HG03103 (cell line): ENCODE data around the gene SLC25A25.
A peak's percentile ranks its signal among the peaks of the same experiment; 100 is the strongest.
"Not testable (repeated sequence)": the region's sequence is repeated elsewhere in the genome, so short reads cannot be mapped to it uniquely, and the experiment has no call there.

Experiments
- ATAC-seq: cut with Tn5 transposase; IDR thresholded peaks from one replicate; pipeline ENCODE4 v1.9.1; 2021; ENCODE audit warnings: low read depth; ENCODE audit not compliant: unreplicated experiment

Gene SLC25A25

DNA sequence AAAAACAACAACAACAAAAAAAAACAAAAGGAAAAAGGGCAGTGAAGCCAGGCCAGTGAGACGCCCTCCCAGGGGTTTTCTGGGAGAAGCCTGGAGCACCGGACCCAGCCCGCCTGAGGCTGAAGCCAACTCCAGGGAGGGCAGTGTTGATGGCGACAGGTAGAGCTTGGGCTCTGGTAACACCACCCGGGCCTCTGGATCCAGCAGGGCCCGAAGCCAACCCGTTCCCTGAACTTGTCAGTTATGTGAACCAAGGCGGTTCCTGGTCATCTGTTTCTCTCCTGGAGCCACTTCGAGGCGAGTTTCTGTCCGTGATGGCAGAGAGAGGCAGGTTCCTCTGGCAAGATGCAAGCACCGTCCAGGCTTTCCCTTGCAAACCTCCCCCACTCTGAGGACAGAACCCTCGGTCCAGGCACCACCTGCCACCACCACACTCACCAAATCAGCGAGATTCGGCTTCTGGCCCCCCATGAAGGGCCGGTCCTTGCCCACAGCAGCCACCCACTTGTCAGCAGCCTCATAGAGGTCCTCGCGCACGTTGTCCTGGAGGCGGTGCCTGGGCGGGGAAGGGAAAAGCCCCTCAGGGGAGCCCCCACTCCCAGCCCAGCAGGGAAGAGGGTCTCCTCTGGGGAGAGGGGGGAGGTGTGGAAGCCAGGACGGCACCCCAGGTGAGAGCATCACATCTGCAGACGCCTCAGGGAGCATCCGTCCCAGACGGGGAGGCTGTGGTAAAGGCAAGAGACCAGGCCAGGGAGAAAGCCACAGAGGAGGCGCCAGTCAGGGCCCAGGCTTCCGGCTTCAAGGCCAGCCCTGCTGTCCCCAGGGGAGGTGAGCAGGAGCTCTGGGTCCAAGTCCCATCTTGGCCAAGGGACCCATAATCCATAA, 54.1 kb downstream of the SLC25A25 start:
- no peak for ATAC-seq

DNA sequence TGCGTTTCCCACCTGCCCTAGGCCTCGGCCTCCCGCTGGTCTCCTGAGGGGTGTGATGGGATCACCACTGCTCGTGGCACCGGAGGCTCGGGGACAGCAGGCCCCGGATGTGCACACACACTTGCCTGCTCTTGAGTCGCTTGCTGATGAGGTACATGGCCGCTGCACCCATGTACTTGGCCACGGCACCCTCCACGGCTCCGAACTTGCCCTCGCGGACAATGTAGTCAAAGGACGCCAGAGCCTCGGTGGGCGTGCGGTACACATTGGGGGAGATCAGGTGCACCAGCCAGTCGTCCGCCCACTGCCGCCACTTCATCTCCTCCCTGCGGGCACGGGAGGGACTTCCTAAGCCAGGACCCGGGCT, 54.8 kb downstream of the SLC25A25 start:
- no peak for ATAC-seq

DNA sequence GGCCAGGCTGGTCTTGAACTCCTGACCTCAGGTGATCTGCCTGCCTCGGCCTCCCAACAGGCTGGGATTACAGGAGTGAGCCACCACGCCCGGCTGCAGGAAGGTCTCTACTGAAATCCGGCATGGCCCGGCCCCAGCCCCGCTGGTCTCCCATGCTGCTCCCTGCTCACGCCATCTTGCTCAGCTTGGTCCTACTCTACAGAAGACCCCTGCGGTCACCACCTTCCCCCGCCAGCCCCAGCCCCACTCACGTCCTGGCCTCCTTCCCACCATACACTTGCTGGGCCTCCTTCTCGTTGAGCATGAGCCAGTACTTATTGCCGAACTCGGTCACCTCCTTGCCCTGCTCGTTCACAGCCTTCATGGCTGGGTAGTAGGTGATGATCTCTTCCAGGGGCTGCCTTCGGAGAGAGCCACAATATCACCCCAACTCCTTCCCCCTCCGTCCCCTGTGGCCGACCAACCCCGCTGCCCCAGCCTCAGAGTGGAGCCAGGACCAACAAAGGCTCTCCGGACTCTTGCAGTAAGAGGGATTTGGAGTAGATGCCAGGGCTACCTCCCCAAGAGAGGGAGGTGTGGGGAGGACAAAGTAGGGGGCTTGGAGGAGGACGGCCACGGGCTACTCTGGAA, 55.5 kb downstream of the SLC25A25 start:
- no peak for ATAC-seq

DNA sequence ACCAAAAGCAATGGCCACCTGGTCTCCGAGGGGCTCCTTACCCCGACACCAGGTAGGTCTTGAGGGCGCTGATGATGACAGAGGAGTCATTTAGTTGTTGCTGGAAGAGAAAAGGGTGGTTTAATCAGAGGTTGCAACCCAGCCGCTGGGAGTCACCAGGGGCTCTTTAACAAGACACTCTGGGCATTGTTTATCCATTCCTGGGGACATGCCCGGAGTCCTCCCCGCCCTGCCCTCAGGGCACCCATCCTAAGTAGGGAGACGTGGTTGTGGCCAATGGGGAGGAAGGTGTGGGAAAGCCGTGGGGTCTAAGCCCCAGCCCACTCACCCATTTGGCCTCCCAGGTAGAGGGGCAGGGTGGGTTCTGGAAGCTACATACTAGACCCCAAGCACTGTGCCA, 56.4 kb downstream of the SLC25A25 start:
- ATAC-seq: no peak

DNA sequence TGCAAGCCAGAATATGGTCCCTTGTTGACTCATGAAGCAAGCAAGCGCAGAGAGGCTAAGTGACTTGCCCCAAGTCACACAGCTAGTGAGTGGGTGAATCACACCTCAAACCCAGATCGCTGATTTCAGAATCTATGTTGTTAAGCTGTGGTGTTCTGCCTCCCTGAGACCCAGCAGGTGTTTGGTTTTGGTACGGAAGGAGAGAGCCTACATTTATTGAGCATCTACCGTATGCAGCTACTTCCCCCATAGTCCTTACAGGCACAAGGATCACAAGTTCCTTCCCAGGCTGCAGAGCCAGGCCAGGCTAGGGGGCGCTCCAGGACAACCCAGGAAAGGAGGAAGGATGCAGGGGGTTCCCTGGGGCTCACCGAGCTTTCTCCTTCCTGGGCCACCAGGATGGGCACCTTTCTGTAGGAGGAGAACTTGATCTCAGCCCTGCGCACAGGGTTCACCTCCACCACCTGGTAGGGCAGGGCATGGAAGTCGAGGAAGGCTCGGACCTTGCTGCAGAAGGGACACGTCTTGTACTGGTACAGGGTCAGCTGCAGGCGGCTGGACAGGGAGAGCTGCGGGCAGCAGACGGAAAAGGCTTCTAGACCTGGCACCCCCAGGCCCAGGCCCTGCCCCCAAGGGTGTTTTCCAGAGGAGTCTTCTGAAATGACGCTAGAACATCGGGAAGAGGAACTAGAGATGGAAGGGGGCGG, 57.0 kb downstream of the SLC25A25 start:
- no peak for ATAC-seq

DNA sequence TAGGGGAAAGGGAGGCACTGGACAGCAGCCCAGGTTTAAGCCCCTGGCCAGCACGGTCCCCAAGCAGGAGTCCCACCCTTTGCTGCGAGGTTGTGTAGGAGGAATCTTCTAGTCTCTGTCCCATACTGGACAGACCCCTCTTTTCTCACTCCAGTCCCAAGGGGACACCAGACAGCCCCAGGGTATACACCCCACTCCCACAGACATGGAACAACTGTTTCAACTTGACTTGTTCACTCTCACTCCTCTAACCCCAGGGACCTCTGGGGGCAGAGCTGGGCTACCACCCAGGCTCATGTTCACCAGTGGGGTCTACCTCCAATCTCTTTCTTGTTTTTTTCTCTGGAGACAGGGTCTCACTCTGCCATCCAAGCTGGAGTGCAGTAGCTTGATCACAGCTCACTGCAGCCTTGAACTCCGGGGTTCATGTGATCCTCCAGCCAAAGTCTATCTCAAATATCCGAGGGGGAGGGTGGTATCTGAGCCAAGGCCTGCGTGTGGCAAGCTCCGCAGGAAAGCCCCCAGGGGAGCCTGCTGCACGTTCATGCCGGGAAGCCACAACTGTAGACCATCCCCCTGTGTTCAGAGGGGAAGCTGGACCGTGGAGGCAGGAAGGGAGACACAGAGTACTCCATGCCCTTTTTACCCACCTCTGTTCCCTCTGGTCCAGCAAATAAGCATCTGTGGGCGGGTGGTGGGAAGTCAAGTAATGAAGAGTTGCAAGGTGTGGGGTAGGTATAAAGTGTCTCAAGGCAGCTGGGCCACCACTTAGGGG, 57.7 kb downstream of the SLC25A25 start:
- no peak for ATAC-seq

DNA sequence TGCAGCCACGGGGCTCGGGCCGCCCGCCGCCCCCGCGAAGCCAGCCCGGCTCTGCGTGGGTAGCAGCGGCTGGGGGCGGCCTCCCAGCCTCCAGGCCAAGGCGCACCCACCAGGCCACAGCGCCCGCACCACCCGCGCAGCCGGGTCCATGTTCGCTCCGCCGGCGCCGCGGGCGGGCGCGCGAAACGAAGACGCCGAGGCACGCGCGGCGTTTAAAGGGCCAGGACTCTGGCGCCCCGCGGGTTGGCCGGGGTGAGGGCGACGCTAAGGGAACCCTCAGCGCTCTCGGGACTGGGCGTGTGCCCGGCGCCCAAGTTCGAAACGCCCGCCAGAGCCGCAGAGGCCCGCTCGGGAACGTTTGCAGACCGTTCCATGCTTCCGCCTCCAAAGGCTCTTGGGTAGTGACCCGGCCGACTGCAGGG, 59.5 kb downstream of the SLC25A25 start, which contains the start of gene PTGES2:
Gene PTGES2 (minus strand): TSS at position 162 of the 422 bp plus-strand sequence. CDS start 12 bp downstream, at position 150.
- ATAC-seq: peak; percentile 40

DNA sequence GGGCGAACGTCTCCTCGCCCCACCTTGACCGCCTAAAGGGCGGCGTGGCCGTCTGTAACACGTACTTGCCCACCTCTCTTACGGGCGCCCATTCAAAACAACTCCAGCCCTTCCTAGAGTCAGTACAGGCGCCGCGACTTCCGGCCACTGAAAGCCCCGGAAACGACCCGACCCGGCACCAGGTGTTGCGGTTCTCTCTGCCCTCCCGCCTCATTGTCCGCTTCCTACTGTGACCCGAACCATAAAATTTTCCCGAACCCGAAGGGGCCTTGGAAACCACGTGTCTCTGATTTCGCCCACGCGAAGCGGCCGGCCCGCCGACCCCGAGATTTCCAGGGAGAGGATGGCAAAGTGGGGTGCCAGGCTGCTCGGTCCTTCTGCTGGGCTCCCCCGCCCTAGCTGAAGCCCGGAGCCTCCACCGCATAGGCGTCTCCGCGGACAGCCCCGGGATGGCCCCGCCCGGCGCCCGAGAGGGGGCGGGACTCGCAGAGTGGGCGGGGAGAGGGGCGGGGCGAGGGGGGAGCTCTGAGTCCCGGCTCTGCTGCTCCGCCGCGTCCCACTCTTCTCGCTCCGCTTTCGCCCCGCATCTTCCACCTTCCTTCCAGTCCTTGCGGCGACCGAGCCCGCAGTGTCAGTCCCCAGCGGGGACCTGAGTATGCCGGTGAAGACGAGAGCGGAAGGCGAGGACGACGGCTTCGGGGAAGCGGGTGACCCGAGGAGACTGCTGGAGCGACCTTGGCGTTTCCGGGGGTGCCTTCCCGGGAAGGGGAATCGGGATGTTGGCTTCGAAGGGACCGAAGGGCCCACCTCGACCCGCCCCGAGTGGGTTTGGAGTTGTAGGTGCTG, 60.2 kb downstream of the SLC25A25 start:
- ATAC-seq: peak; percentile 58

DNA sequence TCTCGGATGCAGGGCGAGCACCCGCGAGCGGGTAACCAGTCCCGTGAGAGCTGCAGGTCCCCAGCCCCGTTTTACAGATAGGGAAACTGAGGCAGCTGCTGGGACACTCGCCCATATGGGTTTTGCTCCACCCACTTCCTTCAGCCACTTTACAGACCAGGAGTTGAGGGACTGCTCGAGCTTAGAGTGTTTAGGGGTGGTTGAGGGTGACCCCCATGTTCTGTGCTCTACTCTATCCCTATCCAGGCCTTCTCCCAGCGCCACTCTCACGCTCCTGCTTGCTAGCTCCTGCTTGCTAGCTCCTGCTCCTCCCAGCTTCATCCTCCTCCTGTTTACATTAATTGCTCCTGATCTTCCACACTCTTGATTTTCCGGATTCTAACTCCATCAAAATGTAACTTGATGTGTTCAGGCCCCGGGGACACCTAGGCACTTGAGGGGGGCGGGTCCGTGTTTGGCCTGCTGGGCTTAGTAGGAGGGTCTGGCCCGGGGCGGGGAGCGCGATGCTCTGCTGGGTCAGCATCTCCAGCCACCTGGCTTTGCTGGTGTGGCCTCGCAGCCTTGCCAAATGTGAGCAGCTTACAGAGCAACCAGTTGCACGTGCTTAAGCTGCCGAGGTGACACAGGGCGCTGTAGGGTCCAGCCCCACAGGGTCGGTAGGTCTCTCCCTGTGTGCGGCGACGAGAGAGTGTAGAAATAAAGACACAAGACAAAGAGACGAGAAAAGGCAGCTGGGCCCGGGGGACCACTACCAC, 61.0 kb downstream of the SLC25A25 start:
- no peak for ATAC-seq

DNA sequence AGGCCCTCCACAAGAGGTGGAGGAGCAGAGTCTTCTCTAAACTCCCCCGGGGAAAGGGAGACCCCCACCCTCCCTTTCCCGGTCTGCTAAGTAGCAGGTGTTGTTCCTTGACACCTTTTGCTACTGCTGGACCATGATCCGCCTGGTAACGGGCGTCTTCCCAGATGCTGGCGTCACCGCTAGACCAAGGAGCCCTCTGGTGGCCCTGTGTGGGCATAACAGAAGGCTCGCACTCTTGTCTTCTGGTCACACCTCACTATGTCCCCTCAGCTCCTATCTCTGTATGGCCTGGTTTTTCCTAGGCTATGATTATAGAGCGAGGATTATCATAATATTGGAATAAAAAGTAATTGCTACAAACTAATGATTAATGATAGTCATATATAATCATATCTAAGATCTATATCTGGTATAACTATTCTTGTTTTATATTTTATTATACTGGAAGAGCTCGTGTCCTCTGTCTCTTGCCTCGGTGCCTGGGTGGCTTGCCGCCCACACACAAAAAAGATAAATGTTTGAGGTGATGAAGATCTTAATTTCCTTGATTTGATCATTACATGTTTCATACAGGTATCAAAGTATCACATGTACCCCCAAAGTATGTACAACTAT, 62.1 kb downstream of the SLC25A25 start:
- not testable (repeated sequence) for ATAC-seq

DNA sequence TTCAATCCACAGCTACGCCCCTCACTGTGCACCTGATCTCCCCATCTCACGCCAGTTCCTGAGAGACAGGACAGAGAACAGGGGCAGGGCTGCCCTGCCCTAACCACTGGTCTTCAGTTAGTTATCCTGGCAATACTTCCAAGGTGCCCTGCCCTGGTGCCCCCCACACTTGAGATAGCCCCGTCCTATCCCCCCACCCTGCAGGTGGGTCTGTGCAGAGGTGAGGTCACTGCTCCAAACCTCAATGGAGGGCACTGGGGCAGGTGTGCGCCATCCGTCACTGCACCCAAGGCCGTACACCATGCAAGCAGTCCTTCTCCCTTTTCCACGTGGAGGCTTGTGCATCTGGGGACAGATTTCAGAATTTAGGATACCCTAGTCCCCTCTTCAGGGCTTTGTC, 62.6 kb downstream of the SLC25A25 start:
- ATAC-seq: not testable (repeated sequence)

DNA sequence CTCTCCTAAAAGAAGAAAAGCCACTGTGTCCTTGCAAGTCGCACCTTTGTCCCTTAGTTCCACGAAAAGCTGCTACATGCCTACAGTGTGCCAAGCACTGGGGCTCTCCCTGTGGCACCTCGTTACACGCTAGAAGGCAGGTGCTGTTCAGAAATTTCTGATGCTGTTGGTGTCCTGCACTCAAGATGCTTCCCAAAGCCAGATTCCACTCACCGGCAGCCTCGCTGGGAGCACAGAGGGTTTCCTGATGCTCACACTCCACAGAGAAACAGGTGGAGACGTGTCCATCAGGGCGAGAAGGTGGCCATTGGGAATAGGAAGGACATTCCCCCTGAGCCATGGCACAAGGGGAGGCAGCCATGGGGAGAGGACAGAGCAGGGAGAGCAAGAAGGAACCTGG, 63.3 kb downstream of the SLC25A25 start:
- ATAC-seq: not testable (repeated sequence)

DNA sequence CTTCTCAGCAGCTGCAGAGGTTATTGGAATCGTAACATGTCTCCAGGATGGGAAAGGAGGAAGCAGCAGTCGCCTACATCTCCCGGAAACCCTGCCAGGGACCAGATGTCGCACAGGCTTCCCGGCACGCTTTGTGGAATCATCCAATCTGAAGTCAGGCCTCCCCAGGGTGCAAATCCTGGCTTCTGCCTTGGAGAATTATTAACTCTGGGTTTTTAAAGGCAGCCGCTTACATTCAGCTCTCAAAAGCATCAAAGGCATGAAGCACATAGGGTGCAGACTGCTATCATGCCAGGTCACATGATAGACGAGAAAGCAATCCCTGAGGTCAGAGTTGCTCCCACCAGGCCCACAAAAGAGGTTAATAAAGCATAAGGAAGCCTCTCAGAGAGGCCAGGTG, 64.1 kb downstream of the SLC25A25 start:
- ATAC-seq: not testable (repeated sequence)

DNA sequence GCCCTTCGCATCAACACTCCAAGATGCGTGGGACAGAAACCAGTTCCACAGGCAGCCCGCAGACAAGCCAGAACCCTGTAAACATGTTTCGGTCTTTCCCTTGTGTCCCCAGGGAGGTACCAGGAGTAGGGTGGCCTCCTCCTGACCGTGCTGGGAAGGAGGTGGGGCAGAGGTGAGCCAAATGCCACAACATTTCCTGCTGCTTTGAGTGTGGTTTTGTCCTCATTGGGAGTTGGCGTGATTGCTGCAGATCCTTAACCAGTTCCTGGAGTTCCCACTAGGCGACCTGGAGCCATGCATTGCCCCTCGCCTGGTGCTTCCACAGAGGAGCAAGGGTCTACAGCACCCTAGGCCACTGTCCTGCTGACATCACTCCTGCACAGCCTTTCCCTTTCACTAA, 67.5 kb downstream of the SLC25A25 start:
- ATAC-seq: not testable (repeated sequence)

DNA sequence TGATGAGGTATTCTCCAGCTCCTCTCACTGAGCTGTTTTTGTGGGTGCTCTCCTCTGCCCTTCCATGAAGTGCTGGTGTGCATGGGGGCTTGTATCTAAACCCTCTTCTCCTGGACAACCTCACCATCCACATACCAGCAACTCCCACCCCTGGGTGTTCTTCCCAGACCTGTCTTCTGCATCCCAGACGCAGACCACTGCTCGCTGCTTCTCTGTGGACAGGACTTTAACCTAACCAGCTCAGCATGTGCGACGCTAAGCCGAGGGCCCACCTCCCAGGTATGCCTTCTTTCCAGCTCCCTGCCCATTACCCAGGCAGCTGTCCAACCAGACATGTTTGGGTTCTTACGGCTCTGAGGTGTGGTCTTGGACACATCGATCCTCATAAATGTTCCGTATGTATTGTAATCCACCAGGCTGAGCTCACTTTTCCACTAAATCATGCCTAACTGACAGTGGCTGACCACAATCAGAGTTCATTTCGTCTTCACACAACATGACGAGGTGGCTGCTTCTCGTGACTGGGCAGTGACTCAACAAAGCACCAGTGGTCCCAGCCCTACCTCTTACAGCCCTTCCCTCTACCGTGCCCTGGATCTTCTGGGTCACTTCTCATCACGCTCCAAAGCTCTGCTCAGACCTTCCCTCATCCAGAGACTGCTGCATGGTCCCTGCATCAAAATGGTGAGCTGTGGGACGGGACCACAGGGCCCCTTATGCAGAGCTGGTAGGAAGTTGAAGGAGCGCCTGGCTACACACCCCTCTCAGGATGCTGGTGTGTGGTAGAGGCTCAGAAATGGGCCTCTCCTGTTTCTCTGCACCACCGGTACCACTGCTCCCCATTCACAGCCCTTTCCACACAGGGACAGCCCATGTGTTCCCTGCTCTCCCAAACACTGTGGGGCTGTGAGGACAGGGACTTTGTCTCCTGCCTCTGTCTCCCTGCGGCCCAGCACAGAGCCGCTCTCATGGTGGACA, 69.1 kb downstream of the SLC25A25 start:
- ATAC-seq: no peak

DNA sequence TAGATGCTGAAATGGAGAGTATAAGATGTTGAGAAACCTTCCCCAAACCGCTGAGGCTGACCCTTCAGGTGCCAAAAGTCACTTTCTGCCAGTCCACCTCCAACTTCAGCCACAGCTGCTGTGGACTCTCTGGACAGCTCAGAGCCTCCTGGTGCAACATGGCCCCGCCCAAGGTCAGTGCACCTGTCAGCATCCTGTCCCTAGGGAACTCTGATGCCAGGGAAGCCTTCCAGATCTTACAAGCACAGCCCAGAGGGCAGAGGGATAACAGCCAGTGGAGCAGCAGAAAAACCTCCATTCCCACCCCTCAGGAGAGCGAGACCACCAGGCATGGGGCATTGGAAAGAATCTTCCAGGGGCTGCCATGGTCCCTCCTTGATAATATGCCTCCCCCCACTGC, 70.0 kb downstream of the SLC25A25 start:
- no peak for ATAC-seq

DNA sequence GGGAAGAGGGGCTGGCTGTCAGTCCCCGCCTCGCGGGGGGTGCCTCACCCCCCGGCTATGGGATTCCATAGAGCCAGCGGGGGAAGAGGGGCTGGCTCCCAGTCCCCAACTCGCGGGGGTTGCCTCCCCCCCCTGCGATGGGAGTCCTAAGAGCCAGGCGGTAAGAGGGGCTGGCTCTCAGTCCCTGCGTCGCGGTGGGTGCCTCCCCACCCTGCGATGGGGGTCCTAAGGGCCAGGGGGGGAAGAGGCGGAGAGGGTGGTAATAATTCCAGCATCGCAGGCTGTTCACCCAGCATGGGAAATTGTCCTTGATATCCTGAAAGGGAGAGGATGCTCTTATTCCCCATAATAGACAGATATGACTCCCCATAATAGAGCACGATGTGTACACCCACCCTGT, 71.6 kb downstream of the SLC25A25 start:
- ATAC-seq: no peak
